ENCODE data around the gene TSPEAR.
"Not testable (repeated sequence)": the region's sequence is repeated elsewhere in the genome, so short reads cannot be mapped to it uniquely, and the experiment has no call there.

The TSPEAR gene

DNA sequence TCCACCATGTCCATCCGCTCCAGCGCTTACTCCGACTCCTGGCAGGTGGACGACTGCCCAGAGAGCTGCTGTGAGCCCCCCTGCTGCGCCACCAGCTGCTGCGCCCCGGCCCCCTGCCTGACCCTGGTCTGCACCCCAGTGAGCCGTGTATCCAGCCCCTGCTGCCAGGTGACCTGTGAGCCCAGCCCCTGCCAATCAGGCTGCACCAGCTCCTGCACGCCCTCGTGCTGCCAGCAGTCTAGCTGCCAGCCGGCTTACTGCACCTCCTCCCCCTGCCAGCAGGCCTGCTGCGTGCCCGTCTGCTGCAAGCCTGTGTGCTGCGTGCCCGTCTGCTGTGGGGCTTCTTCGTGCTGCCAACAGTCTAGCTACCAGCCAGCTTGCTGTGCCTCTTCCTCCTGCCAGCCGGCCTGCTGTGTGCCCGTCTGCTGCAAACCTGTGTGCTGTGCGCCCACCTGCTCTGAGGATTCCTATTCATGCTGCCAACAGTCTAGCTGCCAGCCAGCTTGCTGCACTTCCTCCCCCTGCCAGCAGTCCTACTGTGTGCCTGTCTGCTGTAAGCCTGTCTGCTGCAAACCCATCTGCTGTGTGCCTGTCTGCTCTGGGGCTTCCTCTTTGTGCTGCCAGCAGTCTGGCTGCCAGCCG is 84.1 kb downstream of the TSPEAR start:
- peak; percentile 5 for DNase-seq (ENCODE audit: low spot score)

DNA sequence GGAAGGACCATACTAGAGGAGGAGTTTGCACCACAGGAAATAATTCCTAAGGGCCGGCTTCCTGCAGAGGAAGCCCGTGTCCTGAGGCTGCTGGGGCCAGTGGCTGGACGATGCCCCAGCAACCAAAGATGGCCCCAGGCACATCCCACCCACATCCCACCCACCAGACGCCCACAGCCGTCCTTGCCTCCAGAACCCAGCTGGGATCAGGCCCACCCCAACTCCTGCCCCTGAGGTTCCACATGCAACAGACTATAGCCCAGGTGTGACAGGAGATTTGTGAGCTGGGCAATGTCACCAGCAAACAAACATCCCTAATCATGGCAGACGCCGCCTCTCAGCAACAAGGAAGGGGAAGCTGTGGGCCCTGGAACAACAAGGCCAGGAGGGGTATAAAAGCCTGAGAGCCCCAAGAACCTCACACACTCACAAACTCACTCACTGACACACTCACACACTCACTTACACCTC is 84.7 kb downstream of the TSPEAR start, which contains the start of gene KRTAP10-9:
KRTAP10-9 (plus strand) TSS at position 421 of the 471 bp plus-strand sequence. CDS start 79 bp downstream, outside the sequence.
- DNase-seq (ENCODE audit: low spot score): no peak

DNA sequence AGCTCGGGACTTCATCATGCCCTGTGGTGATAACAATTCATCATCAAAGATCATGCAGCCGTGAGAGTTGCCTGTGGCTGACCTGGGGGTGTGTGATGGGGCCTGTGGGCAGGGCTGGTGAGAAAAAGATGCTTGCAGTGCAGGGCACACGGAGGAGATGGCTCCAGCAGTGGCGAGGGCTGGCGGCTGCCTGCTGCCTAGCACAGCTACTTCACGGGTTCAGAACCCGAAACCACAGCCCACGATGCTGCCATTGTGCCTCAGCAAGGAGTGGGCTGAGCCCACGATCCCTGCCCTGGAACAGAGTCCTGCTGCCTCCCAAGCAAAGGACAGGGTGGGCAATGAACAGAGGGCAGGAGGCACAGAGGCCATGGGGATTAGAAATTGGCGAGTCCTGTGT is 85.1 kb downstream of the TSPEAR start:
- no peak for DNase-seq (ENCODE audit: low spot score)

DNA sequence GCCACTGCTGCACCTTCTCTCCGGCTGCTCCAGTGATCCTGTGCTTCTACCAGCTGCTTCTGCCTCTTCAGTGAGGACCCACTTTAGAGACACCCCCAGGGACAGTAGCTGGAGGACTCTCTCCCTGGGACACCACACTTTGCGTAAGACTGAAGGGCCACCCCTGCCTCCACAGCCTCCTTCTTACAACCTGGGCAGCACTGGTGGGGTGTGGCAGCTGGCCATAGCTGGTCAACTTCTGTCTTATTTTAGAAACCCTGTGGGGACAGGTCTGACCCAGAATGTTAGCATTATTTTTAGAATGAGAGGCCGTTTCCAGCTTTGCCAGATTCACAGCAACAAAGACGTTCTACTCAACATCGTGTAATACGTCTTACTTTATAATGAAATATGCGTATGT is 85.6 kb downstream of the TSPEAR start:
- no peak for DNase-seq (ENCODE audit: low spot score)

DNA sequence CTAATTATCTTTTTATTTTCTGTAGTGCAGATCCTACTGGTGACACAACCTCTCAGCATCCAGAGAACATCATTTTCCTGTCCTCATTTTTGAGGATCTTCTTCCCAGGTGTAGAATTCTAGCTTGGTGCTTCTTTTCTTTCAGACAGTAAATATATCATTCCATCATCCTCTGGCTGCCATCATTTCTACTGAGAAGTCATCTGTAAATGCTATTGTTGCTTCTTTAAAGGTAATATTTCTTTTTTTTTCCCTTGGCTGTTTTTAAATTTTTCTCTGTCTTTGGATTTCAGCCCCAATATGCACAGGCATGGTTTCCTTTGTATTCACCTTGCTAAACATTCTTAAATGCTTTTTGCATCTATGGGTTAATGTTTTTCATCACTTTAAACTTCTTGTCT is 87.8 kb downstream of the TSPEAR start:
- no peak for DNase-seq (ENCODE audit: low spot score)

DNA sequence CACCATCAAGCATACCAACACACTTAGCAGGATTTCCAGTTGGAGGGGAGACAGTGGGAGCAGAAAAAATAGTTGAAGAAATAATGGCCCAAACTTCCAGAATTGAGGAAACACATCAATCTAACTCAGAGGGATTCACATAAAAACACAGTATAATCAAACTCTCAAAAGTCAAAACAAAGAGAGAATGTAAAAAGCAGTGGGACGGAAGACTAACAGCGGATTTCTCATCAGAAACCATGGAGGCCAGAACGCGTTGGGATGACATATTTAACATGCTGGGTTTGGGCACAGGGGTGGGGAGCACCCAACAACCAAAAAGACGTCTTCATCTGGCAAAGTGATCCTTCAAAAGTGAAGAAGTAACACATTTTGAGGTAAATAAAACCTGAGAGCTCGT is 91.5 kb downstream of the TSPEAR start:
- no peak for DNase-seq (ENCODE audit: low spot score)

DNA sequence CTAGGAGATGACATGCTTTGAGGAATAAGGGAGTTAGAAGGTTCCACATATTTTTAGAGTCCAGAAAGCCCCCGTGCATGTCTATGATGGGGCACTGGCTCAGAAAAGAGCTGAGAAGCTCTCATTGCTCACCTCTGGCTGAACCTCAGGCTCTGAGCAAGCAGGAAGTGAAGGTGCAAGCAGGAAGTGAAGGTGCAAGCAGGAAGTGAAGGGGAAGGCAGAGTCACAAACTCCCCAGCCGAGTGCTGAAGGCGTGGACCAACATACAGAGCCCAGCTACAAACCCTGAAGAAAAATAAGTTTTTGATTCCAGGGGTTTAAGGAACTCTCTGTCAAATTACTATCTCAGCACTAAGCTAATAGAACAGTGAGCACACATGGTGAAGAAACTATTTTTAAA is 92.5 kb downstream of the TSPEAR start:
- DNase-seq (ENCODE audit: low spot score): no peak

DNA sequence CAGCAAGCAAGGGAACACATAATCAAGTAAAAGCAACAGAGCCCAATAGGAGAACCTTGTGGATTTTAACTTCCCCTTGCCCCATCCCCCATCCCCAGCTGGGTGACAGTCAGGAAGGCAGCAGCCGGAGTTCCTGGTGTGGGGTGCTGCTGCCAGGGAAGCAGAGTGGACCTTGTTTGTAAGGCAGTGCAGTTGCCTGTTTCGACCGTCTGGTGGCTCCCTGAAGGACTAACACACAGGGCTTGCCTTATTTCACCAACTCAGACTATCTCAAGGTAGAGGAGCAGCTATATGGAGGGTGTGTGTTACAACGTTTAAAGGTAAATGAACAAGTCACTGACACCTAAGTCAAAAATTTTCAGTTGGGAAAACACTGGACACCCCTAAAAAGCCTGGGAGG is 92.9 kb downstream of the TSPEAR start:
- no peak for DNase-seq (ENCODE audit: low spot score)

DNA sequence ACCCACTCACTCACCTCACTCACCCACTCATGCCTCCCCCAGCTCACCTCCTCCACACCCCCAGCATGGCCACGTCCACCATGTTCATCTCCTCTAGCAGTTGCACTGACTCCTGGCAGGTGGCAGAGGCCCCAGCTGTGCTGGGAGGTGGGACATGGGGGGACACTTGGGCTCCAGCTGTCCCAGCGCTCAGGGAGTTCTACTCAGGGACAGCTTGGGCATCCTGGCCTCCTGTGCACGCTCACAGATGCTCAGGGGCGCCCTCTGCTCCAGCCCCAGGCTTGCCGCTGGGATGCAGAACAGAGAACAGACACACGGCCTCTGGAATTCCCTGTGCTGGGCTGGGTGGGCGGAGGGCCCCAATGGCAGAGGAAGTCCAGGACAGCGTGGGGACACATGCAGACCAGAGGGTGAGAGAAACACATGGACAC is 94.3 kb downstream of the TSPEAR start:
- no peak for DNase-seq (ENCODE audit: low spot score)

DNA sequence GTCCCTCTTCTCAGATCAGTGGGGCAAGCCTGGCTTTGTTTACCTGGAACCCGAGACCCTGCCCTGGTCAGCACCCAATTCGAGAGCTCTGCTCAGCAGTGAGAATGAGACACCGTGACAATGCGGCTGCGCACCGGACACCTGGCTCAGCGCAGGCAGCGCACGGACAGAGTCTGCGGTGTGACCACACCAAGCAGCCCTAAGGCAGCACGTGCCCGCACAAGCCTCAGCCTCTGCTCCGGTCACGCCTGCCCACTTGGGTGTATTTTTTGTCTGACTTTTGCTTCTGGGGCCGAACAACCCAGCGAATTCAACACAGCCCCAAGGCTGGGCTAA is 94.8 kb downstream of the TSPEAR start:
- no peak for DNase-seq (ENCODE audit: low spot score)

DNA sequence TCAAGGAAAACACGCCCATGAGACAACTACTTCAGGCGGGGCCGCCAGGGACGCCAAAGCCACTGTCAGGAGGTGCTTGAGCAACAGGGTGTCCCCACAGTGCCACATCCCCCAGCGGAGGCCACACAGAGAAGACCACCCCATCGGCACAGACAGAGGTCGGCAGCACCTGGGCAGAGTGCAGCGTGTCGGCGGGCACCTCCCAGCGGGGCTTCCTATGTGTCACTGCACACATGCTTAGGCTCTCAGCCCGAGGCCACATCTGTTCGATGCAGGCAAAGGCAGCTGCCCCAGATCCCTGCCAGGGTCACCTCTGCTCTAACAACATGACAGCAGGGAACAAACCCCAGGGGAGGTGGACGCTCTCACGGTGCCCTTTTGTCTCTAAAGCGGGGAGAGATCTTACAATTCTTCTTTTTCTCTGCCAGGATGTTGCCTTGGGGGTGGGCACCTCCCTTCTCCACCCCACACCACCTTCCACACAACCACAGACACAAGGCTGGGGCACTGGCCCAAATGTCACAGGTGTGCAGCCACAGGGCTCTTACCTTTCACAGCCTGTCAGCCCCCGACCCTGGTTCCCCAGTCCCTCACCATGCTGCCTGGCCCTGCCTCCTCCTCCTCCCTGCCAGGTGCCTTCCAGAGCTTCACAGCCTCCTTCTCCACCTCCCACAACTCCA is 95.3 kb downstream of the TSPEAR start:
- no peak for DNase-seq (ENCODE audit: low spot score)

DNA sequence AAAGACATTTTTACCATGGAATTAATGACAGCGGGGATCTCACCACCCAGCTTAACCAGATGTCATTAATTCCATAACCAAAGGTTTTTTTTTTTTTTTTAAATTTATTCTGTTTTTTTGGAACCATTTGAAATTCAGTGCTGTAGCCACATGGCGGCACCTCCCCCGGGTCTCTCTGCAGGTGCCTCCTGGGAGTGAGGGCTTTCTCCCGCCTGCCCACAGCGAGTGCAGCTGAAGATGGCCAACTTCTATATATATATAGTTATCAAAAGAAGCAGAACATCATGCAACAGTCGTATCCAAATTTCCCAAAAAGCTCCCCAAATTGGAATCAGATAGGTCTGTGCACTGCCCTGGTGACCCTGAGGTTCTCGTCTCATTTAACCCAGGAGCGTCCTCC is 95.9 kb downstream of the TSPEAR start:
- DNase-seq (ENCODE audit: low spot score): no peak

DNA sequence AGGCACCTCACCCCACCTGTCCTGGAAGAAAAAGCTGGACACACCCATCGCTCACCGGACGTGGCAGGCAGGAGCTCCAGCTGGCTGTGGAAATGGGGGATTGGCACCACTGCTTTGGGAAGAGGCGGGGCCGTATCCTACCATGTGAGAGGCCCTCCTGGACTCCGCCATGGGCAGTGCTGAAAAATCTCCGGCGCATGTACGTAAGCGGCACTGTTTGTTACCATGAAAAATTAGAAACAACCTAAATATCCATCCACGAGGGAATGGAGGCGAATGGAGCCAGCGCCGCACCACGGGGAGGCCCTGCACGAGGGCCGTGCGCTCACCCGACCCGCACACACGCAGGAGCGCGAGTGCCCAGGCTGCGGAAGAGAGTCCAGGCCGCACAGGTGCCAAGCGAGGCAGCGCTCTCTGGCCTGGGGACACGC is 96.4 kb downstream of the TSPEAR start:
- no peak for DNase-seq (ENCODE audit: low spot score)

DNA sequence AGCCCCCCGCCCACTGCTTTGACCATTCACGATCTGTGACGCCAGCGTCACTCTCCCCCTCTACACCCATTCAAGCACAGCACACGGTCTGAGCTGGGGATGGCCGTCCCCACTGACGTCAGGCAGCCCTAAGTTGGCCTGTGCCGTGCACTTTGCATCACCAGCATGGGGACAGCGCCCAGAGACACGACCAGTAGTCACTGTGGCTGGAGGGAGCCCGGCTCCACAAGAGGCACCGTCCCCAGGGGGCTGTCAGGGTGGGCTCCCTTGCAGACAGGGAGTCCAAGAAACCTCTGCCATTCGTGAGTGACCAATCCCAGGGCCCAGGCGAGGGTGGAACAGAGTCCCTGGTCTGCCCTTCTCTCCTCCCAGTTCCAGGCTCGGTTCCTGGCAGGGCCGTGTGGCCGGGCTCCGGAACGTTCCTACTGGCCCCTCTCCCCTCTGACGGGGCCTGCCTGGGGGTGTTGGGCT is 97.2 kb downstream of the TSPEAR start:
- no peak for DNase-seq (ENCODE audit: low spot score)

DNA sequence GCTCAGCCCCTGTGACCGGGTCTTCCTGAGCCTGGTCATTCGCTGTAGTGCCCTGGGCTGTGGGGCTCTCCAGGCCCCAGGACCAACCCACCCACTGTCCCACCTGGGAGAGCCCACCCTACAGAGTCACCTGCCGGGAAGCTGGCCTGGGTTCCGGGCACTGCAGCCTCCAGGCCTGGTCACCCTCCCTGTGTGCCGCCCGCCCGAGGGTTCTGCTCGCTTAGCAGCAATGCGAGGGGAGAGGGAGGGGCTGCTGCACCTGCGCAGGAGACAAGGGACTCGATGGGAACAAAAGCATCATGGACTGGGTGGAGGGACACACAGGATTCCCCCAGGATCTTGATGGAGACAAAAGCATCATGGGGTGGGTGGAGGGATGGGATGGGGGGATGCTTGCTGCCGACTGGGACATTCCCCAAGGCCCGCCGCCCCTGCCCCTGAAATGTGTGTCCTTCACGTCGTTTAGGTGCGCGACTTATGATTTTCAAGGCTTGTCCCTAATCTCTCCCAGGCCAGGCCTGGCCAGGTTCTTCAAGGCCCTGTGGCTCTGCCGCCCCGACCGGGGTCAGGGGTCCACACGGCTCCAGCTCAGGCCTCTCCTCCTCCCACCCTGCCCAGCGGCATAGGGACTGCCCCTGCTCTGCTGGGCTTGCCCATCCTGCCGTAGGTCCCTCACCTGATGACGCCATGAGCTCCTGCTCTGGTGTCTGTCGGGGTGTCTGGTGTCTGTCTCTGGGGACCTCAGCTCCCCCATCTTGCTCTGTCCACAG is 97.8 kb downstream of the TSPEAR start:
- DNase-seq (ENCODE audit: low spot score): no peak

DNA sequence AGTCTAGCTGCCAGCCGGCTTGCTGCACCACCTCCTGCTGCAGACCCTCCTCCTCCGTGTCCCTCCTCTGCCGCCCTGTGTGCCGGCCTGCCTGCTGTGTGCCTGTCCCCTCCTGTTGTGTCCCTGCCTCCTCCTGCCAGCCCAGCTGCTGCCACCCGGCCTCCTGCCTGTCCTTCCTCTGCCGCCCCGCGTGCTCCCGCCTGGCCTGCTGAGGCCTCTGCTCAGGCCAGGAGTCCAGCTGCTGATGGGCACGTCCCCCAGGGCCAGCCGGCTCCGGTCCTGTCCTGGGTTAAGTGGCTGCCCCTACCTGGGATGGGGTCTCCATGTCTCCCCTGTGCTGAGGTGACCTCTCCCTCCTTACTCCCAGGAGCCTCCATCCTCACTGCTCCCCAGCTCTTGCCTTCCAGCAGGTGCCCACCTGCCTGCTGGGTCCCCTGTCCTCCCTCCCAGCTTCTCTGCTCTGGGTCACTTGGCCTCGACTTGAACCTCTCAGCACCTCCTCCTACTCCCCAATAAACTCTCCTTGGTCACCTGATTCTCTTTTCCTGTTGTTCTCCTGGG is 98.6 kb downstream of the TSPEAR start:
- no peak for DNase-seq (ENCODE audit: low spot score)

DNA sequence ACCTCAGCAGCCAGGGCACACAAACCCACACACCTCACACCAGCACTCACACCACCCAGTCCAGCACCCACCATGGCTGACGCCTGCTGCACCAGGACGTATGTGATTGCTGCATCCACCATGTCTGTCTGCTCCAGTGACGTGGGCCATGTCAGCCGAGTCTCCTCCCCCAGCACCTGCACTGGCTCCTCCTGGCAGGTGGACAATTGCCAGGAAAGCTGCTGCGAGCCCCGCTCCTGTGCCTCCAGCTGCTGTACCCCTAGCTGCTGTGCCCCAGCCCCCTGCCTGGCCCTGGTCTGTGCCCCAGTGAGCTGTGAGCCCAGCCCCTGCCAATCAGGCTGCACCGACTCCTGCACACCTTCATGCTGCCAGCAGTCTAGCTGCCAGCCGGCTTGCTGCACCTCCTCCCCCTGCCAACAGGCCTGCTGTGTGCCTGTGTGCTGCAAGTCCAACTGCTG is 99.3 kb downstream of the TSPEAR start, which contains the start of gene KRTAP10-8:
KRTAP10-8 (plus strand) TSS at position 51 of the 458 bp plus-strand sequence; CDS start at position 73, 22 bp downstream.
- DNase-seq (ENCODE audit: low spot score): no peak

DNA sequence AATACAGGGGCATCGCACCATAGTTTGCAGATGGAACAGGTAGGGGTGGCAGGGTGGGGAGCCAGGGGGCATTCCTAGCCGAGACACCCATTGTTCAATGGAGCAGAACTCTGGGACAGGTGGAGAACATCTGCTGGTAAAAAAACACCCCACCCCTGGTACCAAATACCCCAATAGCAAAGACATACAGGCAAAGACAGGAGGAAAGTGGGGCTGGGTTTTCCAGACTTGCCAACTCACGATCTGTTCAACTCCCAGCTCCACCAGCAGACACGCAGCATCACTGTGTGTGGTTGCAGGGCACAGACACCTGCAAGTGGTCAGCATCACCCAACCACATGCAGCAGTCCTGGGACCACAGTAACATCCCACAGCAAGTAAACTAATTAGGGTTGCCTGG is 99.8 kb downstream of the TSPEAR start:
- DNase-seq (ENCODE audit: low spot score): no peak

DNA sequence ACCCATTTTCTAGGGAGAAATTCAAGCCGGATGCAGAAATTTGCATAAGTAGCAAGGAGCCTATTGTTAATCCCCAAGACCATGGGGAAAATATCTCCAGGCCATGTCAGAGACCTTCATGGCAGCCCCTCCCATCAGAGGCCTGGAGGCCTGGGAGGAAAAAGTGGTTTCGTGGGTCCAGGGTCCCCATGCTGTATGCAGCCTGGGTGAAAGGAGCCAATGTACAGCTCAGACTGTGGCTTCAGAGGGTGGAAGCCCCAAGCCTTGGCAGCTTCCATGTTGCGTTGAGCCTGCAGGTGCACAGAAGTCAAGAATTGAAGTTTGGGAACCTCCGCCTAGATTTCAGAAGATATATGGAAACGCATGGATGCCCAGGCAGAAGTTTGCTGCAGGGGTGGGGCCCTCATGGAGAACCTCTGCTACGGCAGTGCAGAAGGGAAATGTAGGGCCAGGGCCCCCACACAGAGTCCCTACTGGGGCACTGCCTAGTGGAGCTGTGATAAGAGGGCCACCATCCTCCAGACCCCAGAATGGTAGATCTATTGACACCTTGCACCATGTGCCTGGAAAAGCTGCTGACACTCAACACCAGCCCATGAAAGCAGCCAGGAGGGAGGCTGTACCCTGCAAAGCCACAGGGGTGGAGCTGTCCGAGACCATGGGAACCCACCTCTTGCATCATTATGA is 101.1 kb downstream of the TSPEAR start:
- DNase-seq (ENCODE audit: low spot score): not testable (repeated sequence)

DNA sequence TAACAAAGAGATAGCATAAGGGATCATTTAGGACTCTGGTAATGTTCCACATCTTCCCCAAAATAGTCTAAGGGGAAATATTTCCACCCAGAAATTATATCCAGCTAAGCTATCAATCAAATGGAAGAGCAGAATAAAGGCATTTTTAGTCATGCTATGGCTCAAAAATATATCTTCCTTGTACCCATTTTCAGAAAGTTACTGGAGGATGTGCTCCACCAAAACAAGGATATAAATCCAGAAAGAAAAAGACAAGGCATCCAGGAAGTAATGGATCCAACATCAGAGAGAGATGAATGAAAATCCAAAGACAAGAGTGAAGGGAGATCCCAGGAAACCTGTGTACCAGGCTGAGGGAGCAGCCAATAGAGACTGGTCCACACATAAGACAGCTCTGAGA is 102.2 kb downstream of the TSPEAR start:
- DNase-seq (ENCODE audit: low spot score): no peak

DNA sequence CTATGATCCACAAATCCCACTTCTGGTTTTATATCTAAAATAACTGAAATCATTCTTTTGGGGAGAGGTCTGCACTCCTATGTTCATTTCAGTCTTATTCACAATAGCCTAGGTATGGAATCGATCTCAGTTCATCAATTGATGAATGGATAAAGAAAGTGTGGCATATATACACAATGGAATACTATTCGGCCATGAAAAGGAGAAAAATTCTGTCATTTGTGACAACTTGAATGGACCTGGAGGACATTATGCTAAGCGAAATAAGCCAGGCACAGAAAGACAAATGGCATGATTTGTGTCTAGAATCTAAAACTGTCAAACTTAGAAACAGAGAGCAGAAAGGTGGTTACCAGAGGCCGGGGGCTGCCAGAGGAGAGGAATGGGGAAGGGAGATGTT is 104.9 kb downstream of the TSPEAR start:
- no peak for DNase-seq (ENCODE audit: low spot score)

DNA sequence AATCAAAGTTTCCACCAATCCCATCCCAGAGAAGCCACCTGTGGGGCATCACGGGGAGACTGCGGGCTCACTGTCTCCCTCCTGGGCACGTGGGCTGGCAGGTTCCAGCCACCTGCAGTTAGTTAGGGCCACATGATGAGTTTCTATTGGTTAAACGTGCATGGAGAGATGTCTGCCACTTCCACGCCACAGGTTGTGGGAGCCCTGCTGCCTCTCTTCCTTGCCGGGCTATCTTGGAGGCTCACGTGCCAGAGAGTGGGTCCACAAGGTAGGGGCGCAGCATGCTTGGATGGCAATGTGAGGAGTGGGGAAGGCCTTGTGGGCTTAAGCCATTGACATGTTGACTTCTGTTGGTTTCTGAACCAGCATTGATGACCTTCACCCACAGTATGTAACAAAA is 107.5 kb downstream of the TSPEAR start:
- no peak for DNase-seq (ENCODE audit: low spot score)
